ENCODE data around the gene TSHR.

Gene TSHR

GRCh38 chr14:80959496-80959895, 4.1 kb downstream of the TSHR start:
- H3K4me1 ChIP-seq (ENCODE audit: control insufficient read depth, low read depth, low read length), result peaks cover 4% of the 10 kb centered on the region
- no peak overlapping the region for H3K9ac ChIP-seq (ENCODE audit: low read length)
- no peak overlapping the region for H3K27ac ChIP-seq (ENCODE audit: low read depth, low read length)
- H3K4me3 ChIP-seq (ENCODE audit: low read length), result no peak overlapping the region
- H3K27me3 ChIP-seq (ENCODE audit: insufficient read depth, low read length, poor library complexity), result no peaks in the 10 kb centered on the region
- H2BK15ac ChIP-seq (replicated peaks; ENCODE audit: low read depth), result no peak overlapping the region
- no peak overlapping the region for H3K4ac ChIP-seq (ENCODE audit: low read depth, low read length)
- no peak overlapping the region for H3K4me2 ChIP-seq (ENCODE audit: low read length)
- no peak overlapping the region for H2BK120ac ChIP-seq (ENCODE audit: low read depth, low read length)
- no peaks in the 10 kb centered on the region for H3K36me3 ChIP-seq (ENCODE audit: control insufficient read depth, insufficient read depth, low read length)
- no peak for DNase-seq
- WGBS (ENCODE audit: extremely low coverage, insufficient coverage, low lambda C conversion rate), result no CpG with 5 or more reads among the region's 4 CpGs
- no peak overlapping the region for H3K23ac ChIP-seq (ENCODE audit: low read length)
- H2AK5ac ChIP-seq (ENCODE audit: low read length), result no peak overlapping the region
- H3K18ac ChIP-seq (ENCODE audit: low read length), result no peak overlapping the region
- H3K79me1 ChIP-seq (ENCODE audit: low read length), result no peaks in the 10 kb centered on the region
- no peak overlapping the region for H4K8ac ChIP-seq (ENCODE audit: low read depth, low read length)
- no peak overlapping the region for H3K56ac ChIP-seq (ENCODE audit: low read length)
- H3K79me2 ChIP-seq (ENCODE audit: control insufficient read depth, insufficient read depth, low read length), result no peaks in the 10 kb centered on the region
- H4K5ac ChIP-seq (ENCODE audit: low read length), result no peak overlapping the region
- no peak overlapping the region for H2BK5ac ChIP-seq (ENCODE audit: low read length)

GRCh38 chr14:80965037-80965436, 9.6 kb downstream of the TSHR start:
- Histone ChIP-seq H2BK5ac (ENCODE audit: low read length) (no peak overlapping the region), H3K4me2 (ENCODE audit: low read length) (no peak overlapping the region), H3K4me1 (ENCODE audit: control insufficient read depth, low read depth, low read length) (no peaks in the 10 kb centered on the region), H3K27me3 (ENCODE audit: insufficient read depth, low read length, poor library complexity) (no peaks in the 10 kb centered on the region), H2AK5ac (ENCODE audit: low read length) (no peak overlapping the region), H2BK15ac (replicated peaks; ENCODE audit: low read depth) (no peak overlapping the region), H3K56ac (ENCODE audit: low read length) (no peak overlapping the region), H3K4ac (ENCODE audit: low read depth, low read length) (no peak overlapping the region), H3K4me3 (ENCODE audit: low read length) (no peak overlapping the region), H4K8ac (ENCODE audit: low read depth, low read length) (no peak overlapping the region), H2BK120ac (ENCODE audit: low read depth, low read length) (no peak overlapping the region), H4K5ac (ENCODE audit: low read length) (no peak overlapping the region), H3K79me2 (ENCODE audit: control insufficient read depth, insufficient read depth, low read length) (no peaks in the 10 kb centered on the region), H3K23ac (ENCODE audit: low read length) (no peak overlapping the region), H3K9ac (ENCODE audit: low read length) (no peak overlapping the region), H3K36me3 (ENCODE audit: control insufficient read depth, insufficient read depth, low read length) (no peaks in the 10 kb centered on the region), H3K79me1 (ENCODE audit: low read length) (no peaks in the 10 kb centered on the region), H3K27ac (ENCODE audit: low read depth, low read length) (no peak overlapping the region), H3K18ac (ENCODE audit: low read length) (no peak overlapping the region)
- WGBS (ENCODE audit: extremely low coverage, insufficient coverage, low lambda C conversion rate), result no CpG with 5 or more reads among the region's 5 CpGs
- DNase-seq, result no peak

DNA sequence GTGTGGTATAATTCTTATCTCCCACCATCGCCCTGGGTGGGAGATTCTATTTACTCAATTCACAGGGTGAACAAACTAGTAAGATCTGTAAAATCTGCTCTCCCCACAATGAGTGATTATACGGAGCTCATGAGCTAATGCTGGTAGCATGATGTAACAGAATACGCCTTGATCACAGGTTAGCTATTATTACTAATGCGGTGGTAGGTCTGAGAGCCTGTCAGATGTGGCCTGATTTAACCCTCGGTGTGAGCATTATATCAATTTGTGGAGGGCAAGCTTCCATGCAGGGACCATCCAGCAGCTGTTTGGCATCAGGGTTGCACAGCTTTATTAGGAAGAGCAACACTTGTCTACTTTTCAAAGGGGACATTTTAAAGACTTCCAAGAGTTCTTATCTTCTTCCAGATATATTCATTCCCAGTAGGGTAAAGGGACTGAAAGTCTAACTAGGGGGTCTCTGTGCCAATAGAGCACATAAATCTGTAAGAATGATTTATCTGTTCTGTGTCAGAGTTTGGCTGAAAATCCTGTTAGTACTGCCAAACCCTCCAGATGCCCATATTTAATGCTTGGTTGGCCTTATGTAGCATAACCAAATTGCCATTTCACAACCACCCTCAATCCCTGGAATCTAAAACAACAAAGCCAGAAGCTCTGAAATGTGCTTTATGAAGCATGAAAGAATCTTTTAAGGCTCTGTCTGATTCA, 18.7 kb downstream of the TSHR start:
- Histone ChIP-seq H3K56ac (ENCODE audit: low read length) (no peak overlapping the region), H3K4ac (ENCODE audit: low read depth, low read length) (no peak overlapping the region), H3K36me3 (ENCODE audit: control insufficient read depth, insufficient read depth, low read length) (no peaks in the 10 kb centered on the region), H3K27me3 (ENCODE audit: insufficient read depth, low read length, poor library complexity) (no peaks in the 10 kb centered on the region), H3K79me1 (ENCODE audit: low read length) (no peaks in the 10 kb centered on the region), H3K4me2 (ENCODE audit: low read length) (no peak overlapping the region), H3K9ac (ENCODE audit: low read length) (no peak overlapping the region), H3K18ac (ENCODE audit: low read length) (no peak overlapping the region), H2BK5ac (ENCODE audit: low read length) (no peak overlapping the region), H3K23ac (ENCODE audit: low read length) (no peak overlapping the region), H3K79me2 (ENCODE audit: control insufficient read depth, insufficient read depth, low read length) (no peaks in the 10 kb centered on the region), H2BK15ac (replicated peaks; ENCODE audit: low read depth) (no peak overlapping the region), H4K8ac (ENCODE audit: low read depth, low read length) (no peak overlapping the region), H2BK120ac (ENCODE audit: low read depth, low read length) (no peak overlapping the region), H3K4me1 (ENCODE audit: control insufficient read depth, low read depth, low read length) (no peaks in the 10 kb centered on the region), H3K27ac (ENCODE audit: low read depth, low read length) (no peak overlapping the region), H2AK5ac (ENCODE audit: low read length) (no peak overlapping the region), H3K4me3 (ENCODE audit: low read length) (no peak overlapping the region), H4K5ac (ENCODE audit: low read length) (no peak overlapping the region)
- DNase-seq, result no peak
- no CpG with 5 or more reads among the region's 5 CpGs for WGBS (ENCODE audit: extremely low coverage, insufficient coverage, low lambda C conversion rate)

DNA sequence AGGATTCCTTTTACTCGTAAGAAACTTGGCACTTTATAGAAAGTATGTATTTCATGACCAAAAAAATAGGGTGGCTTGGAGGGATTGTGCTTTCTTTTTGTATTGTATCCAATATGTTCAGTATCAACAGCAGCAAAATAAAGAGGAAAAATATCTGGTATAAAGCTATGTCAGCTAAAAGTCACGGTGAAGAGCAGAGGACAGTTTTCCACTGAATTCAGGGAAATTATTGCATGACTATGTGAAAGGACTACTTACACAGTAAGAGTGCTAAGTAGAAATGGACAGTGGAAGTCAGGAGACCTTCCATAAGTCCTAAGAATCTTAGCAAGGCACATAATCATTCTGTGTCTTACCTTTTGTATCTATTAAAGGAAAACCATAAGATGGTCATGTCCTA, 19.3 kb downstream of the TSHR start:
- Histone ChIP-seq H3K36me3 (ENCODE audit: control insufficient read depth, insufficient read depth, low read length) (no peaks in the 10 kb centered on the region), H2BK120ac (ENCODE audit: low read depth, low read length) (no peak overlapping the region), H3K27me3 (ENCODE audit: insufficient read depth, low read length, poor library complexity) (no peaks in the 10 kb centered on the region), H2BK15ac (replicated peaks; ENCODE audit: low read depth) (no peak overlapping the region), H3K27ac (ENCODE audit: low read depth, low read length) (no peak overlapping the region), H2AK5ac (ENCODE audit: low read length) (no peak overlapping the region), H3K79me1 (ENCODE audit: low read length) (no peaks in the 10 kb centered on the region), H2BK5ac (ENCODE audit: low read length) (no peak overlapping the region), H3K4me2 (ENCODE audit: low read length) (no peak overlapping the region), H3K56ac (ENCODE audit: low read length) (no peak overlapping the region), H3K79me2 (ENCODE audit: control insufficient read depth, insufficient read depth, low read length) (no peaks in the 10 kb centered on the region), H4K5ac (ENCODE audit: low read length) (no peak overlapping the region), H3K4me3 (ENCODE audit: low read length) (no peak overlapping the region), H3K18ac (ENCODE audit: low read length) (no peak overlapping the region), H3K4me1 (ENCODE audit: control insufficient read depth, low read depth, low read length) (no peaks in the 10 kb centered on the region), H3K4ac (ENCODE audit: low read depth, low read length) (no peak overlapping the region), H4K8ac (ENCODE audit: low read depth, low read length) (no peak overlapping the region), H3K23ac (ENCODE audit: low read length) (no peak overlapping the region), H3K9ac (ENCODE audit: low read length) (no peak overlapping the region)
- no CpG with 5 or more reads among the region's 2 CpGs for WGBS (ENCODE audit: extremely low coverage, insufficient coverage, low lambda C conversion rate)
- DNase-seq, result no peak

DNA sequence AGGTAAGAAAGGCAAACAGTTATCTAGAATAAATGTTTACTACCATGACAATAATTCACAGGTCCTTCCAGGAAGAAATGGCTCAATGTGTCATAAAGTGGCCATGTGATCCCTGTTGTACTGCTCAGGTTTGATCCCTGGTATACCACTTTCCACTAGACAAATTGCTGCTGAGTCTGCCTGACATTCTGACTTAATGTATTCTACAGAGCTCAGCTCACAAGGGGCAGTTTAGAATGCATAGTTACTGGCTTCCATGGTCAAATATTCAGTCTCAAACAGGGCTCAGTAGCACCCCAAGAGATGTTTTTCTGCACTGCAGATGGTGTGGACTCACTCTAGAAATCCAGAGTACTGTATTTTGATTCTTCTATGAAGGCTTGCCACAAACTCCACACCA, 21.8 kb downstream of the TSHR start:
- Histone ChIP-seq H2AK5ac (ENCODE audit: low read length) (no peak overlapping the region), H3K79me2 (ENCODE audit: control insufficient read depth, insufficient read depth, low read length) (no peaks in the 10 kb centered on the region), H3K56ac (ENCODE audit: low read length) (no peak overlapping the region), H4K8ac (ENCODE audit: low read depth, low read length) (no peak overlapping the region), H3K4me3 (ENCODE audit: low read length) (no peak overlapping the region), H3K18ac (ENCODE audit: low read length) (no peak overlapping the region), H3K4me1 (ENCODE audit: control insufficient read depth, low read depth, low read length) (no peaks in the 10 kb centered on the region), H3K27ac (ENCODE audit: low read depth, low read length) (no peak overlapping the region), H3K36me3 (ENCODE audit: control insufficient read depth, insufficient read depth, low read length) (no peaks in the 10 kb centered on the region), H3K4me2 (ENCODE audit: low read length) (no peak overlapping the region), H2BK15ac (replicated peaks; ENCODE audit: low read depth) (no peak overlapping the region), H2BK5ac (ENCODE audit: low read length) (no peak overlapping the region), H3K9ac (ENCODE audit: low read length) (no peak overlapping the region), H3K27me3 (ENCODE audit: insufficient read depth, low read length, poor library complexity) (no peaks in the 10 kb centered on the region), H3K23ac (ENCODE audit: low read length) (no peak overlapping the region), H2BK120ac (ENCODE audit: low read depth, low read length) (no peak overlapping the region), H3K4ac (ENCODE audit: low read depth, low read length) (no peak overlapping the region), H4K5ac (ENCODE audit: low read length) (no peak overlapping the region), H3K79me1 (ENCODE audit: low read length) (no peaks in the 10 kb centered on the region)
- DNase-seq, result peak; percentile 30

GRCh38 chr14:80978403-80978802, 23.0 kb downstream of the TSHR start:
- Histone ChIP-seq H3K4me1 (ENCODE audit: control insufficient read depth, low read depth, low read length) (no peaks in the 10 kb centered on the region), H3K27me3 (ENCODE audit: insufficient read depth, low read length, poor library complexity) (no peaks in the 10 kb centered on the region), H3K4me3 (ENCODE audit: low read length) (no peak overlapping the region), H3K79me1 (ENCODE audit: low read length) (no peaks in the 10 kb centered on the region), H4K8ac (ENCODE audit: low read depth, low read length) (no peak overlapping the region), H3K27ac (ENCODE audit: low read depth, low read length) (no peak overlapping the region), H2AK5ac (ENCODE audit: low read length) (no peak overlapping the region), H2BK15ac (replicated peaks; ENCODE audit: low read depth) (no peak overlapping the region), H3K56ac (ENCODE audit: low read length) (no peak overlapping the region), H3K9ac (ENCODE audit: low read length) (no peak overlapping the region), H3K4ac (ENCODE audit: low read depth, low read length) (no peak overlapping the region), H3K23ac (ENCODE audit: low read length) (no peak overlapping the region), H3K4me2 (ENCODE audit: low read length) (no peak overlapping the region), H2BK5ac (ENCODE audit: low read length) (no peak overlapping the region), H3K79me2 (ENCODE audit: control insufficient read depth, insufficient read depth, low read length) (no peaks in the 10 kb centered on the region), H3K36me3 (ENCODE audit: control insufficient read depth, insufficient read depth, low read length) (no peaks in the 10 kb centered on the region), H2BK120ac (ENCODE audit: low read depth, low read length) (no peak overlapping the region), H4K5ac (ENCODE audit: low read length) (no peak overlapping the region), H3K18ac (ENCODE audit: low read length) (no peak overlapping the region)
- DNase-seq, result no peak
- WGBS (ENCODE audit: extremely low coverage, insufficient coverage, low lambda C conversion rate), result no CpG with 5 or more reads among the region's 2 CpGs

All from mesendoderm (in vitro differentiated cells).